WTC11 (cell line): ENCODE data around the gene ENTPD1.

Source experiments
- SMAD4 ChIP-seq: sonication (generic); formaldehyde crosslinking; IDR thresholded peaks from 2 replicates; pipeline ENCODE4 v1.8.0; 2022; ENCODE audit warnings: mild to moderate bottlenecking, missing genetic modification reagents
- TF ChIP-seq, protein P1 (sequence below): fragments of 200-600 bp; IDR thresholded peaks from 2 replicates; pipeline ENCODE4 v1.8.0; 2022; ENCODE audit warnings: antibody characterized with exemption

DNA sequence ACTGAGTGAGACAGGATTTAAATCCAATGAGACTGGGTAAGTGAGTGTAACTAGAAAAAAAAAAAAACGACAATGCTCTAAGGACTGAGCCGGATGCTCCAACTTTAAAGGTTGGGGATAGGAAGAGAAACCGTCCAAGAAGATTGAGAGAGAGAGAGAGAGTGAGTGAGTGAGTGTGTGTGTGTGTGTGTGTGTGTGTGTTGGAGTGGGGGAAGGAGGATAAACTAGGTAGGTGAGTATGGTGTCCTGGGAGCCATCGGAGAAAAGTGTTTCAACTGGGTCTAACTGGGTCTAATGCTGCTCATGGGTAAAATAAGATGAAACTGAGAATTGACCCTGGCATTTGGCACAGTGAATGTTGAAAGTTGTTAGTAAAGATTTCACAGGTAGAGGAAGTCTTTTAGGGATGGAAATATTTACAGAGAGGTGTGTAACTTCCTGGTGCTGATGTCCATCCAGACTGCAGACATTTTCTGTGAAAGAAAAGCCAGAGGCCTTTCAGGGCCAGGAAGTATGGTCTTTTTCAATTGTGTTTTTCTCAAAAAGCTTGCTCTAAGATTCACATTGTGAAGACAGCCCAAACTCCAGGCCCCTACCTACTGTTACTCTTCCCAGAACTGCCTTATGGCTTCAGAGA is 14.2 kb downstream of the ENTPD1 start:
- TF ChIP-seq, protein P1, sequence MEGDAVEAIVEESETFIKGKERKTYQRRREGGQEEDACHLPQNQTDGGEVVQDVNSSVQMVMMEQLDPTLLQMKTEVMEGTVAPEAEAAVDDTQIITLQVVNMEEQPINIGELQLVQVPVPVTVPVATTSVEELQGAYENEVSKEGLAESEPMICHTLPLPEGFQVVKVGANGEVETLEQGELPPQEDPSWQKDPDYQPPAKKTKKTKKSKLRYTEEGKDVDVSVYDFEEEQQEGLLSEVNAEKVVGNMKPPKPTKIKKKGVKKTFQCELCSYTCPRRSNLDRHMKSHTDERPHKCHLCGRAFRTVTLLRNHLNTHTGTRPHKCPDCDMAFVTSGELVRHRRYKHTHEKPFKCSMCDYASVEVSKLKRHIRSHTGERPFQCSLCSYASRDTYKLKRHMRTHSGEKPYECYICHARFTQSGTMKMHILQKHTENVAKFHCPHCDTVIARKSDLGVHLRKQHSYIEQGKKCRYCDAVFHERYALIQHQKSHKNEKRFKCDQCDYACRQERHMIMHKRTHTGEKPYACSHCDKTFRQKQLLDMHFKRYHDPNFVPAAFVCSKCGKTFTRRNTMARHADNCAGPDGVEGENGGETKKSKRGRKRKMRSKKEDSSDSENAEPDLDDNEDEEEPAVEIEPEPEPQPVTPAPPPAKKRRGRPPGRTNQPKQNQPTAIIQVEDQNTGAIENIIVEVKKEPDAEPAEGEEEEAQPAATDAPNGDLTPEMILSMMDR = no peak
- no peak for TF ChIP-seq SMAD4 (CRISPR knock-in tag)
